Nucleus accumbens (tissue), 56 donors: ENCODE data around the gene MYOG.
A peak's percentile ranks its signal among the peaks of the same experiment; 100 is the strongest.

ENCODE experiments used
- DNase-seq, 56 donors: peaks; one replicate each; lab custom pipeline; 2025; lab: John Stamatoyannopoulos, UW

Gene MYOG

DNA sequence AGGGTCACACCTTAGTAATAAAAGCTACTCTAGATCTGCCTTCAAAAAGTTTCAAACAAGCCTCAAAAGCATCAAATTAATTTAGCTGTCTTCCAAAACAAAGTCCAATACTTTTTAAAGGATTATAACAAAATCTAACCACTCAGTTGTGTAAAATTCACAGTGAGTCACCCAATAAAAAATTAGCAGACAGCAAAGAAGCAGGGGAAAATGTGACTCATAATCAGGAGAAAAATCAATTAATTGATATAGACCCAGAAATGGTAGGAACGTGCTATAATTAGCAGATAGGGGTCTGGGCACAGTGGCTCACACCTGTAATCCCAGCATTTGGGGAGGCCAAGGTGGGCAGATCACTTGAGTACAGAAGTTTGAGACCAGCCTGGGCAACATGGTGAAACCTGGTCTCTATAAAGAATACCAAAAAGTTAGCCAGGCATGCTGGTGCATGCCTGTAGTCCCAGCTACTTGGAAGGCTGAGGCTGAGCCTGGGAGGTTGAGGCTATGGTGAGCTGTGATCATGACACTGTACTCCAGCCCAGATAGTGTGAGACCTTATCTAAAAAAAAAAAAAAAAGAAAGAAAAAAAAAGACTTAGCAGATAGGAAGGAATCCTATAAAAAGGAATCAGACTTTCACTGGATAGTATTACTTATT is 8.1 kb upstream of the MYOG start:
- no peak for DNase-seq

- no peak for DNase-seq
Measured at GRCh38 chr1:203091761-203092330, 6.0 kb upstream of the MYOG start.

DNA sequence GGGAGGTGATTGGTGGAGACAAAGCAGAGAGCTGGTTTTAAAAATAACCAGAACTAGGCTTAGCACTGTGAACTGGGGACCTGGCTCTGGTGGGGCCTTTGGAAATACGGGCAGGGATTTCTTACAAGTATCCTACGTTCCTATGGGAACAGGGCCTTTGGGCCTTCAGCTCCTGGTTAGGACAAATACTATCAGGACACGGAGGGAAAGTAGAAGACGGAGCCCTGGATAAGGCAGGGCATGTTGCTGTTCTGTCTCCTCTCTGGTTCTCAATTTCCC is 5.3 kb upstream of the MYOG start:
- DNase-seq, result no peak

DNA sequence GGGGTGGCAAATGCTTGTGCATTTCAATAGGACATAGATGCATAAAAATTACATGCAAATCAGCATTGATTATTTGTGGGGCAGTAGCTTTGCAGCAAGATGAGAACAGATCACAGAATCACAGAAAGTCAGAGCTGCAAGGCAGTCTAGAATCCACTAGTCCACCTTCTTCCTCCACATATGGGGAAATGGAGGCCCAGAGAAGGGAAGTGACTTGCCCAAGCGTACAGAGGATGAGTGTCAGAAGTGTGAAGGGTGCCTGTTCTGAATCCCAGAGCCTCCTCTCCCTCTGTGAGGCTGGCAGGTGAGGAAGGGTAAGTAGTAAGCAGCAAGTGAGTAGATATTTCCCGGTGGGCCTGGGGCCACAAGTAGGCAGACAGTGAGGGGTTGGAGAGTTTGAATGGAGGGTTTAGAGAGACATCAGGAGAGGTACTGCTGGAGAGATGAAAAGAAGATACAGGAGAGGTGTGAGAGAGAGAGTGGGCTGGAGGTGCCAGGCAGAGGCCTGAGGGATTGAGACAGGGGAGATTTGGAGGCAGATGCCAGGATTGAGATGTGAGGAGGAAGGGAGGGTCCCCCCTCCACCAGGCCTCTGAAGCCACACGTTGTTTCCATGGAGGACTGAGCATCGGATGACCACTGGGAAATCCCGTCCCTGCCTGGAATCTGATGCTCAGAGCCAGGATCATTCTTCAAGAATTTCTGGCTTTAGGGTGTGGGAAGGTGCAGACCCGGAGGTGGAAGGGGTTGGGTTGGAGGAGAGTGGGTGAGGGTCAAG is 4.8 kb upstream of the MYOG start:
- no peak for DNase-seq

DNA sequence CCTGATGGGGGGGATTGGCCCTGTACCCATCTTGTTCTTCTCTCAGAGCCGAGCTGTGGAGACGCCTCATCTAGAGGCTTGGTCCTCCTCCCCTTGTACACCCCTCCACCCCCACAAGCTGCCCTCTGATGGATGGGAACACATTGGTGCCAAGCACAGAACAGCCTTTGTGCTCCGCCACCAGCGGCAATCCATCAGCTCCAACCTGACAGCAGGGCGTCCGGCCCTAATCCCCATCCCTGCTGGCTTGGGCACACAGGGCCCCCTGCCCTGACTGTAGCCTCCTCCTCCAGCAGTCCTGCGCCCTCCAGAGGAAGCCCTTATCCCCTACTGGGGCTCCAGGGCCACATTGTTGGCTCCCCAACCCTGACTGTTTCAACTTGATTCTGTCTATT is 3.8 kb upstream of the MYOG start:
- peak in 2 of 56 donors; percentile 17 to 38 for DNase-seq

GRCh38 chr1:203089001-203089650 is 3.3 kb upstream of the MYOG start:
- no peak for DNase-seq

- DNase-seq, result no peak
Measured at GRCh38 chr1:203088441-203088840, 2.6 kb upstream of the MYOG start.

GRCh38 chr1:203086992-203087763 is 1.4 kb upstream of the MYOG start:
- no peak for DNase-seq

DNA sequence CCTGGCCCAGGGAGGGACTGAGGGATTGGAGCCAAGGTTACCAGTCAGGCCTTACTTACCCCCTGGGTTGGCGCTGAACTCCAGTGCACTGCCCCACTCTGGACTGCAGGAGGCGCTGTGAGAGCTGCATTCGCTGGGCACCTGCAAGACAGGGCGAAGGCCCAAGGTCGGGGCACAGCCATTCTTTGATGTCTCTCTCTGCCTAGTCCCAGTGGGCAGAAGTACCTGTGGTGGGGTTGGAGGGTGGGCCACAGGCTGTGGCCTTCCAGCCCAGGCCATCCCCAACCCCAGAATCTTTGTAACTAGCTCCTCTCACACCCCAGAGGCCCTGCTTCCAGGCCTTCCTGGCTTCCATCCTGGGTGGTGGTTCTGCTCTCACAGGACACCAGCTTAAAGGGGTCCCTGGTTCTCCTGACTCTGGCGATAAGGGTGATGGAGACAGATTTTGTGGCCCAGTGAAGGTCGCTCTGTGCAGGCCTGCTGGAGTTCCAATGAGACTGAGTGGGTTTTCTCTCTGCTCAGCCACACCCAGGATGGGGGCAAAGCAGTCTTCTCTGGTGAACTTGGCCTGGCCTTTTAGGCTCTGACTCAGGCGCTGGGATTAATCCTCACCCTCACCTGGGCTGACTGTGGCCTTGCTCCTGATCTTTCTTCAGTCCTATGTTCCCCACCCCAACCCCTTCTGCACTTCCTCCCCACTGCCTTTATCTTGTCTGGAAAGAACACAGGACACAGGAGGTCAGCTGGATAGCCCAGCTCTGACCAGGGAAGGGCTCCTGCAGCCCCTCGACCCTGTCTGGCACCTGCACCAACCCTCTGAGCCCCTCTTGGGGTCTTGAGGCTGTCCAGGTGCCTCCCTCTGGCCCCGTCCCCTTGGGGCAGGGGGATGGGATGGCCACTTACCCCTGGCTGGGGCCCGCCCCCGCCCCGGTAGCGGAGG is 954 bp downstream of the MYOG start:
- no peak for DNase-seq

DNA sequence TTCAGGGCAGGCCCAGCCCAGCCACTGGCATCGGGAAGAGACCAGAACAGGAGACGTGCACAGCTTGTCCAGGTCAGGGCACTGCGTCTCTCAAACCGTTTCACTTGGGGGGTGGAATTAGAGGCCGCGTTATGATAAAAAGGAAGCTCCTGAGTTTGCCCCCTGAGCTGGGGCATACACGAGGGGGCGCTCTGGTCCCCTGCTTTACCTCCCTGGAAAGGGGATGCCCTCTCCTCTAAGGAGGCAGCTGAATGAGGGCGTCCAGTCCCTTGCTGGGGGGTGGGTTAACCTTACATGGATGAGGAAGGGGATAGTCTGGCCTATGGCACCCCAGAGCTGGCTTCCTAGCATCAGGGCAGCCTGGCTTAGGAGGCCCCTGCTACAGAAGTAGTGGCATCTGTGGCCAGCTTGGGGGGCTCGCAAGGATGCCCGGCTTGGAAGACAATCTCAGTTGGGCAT is 2.3 kb downstream of the MYOG start:
- DNase-seq, result no peak

DNA sequence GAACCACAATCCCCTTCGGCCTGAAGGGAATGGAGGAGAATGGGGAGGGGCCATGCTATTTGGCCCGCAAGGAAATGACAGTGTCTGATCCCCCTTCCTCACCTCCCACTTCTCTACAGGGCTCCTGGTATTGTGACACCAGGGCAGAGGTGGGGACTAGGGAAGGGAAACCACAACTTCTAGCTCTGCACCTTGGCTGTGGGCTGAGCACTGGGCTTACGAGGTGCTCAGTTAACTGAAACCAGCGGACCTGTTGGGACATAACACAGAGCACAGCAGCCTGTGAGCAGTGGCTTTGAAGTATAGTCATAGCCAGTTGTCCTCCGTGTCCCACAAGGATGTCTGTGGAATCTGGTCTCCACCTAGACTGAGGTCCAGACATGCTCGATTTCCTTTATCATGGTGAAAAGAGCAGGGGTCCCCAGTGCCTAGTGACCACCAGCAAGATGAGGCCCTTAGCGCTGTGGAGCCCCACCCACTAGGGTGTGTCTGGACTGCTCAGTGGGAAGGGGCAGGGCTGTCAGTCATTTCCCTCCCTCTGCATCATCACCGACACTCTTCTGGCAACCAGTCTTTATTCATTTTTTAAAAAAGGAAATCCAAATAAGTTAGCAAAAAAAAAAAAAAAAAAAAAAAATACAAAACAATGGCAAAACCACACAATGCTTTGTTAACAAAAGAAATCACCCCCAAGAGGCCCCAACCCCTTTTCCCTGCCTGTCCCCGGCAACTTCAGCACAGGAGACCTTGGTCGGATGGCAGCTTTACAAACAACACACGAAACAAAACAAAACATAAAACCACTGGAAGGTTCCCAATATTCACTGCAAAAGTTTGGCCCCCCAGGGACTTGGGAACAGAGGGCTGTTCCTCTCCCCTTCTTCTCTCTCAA is 3.0 kb downstream of the MYOG start:
- no peak for DNase-seq

- DNase-seq, result no peak
Measured at GRCh38 chr1:203082231-203082505, 3.6 kb downstream of the MYOG start.

- no peak for DNase-seq
Measured at GRCh38 chr1:203081465-203082230, 4.2 kb downstream of the MYOG start.

GRCh38 chr1:203080456-203080855 is 5.4 kb downstream of the MYOG start:
- no peak for DNase-seq

DNA sequence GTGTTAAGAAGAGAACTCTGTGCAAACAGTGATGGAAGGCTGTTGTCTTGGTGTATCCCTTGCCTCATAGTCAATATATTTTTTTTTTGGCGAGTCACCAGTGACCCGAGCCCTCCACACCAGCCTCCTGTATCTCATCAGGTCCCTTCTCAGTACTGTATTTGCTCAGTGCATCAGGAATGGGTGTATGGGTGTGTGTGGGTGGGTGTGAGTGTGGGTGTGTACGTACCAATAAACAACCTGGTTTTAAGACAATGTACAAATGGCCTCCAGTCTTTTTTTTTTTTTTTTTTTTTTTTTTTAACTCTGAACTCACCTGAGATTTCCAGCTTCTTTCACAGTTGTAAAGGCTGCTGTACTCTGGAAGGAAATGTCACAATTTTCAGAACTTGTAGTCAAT is 7.3 kb downstream of the MYOG start:
- no peak for DNase-seq

- DNase-seq, result no peak
Measured at GRCh38 chr1:203077956-203078355, 7.9 kb downstream of the MYOG start.

DNA sequence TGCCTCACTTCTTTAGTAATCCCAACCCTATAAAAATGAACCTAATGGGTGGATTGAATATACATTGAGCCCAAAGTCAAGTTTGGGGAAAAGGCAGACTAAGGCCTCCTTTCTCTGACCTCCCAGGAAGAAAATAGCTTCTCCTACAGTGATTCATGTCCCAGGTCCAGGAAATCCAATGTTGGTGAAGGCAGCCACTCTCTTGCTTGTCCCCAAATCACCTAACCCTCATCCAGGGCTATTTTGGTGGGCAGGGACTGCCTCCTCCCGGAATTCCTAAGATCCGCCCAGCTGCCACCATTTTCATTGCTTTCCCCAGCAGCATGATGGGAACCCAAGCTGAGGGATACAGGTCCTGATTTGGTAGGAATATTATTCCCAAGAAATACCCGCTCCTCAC is 8.4 kb downstream of the MYOG start:
- no peak for DNase-seq

DNA sequence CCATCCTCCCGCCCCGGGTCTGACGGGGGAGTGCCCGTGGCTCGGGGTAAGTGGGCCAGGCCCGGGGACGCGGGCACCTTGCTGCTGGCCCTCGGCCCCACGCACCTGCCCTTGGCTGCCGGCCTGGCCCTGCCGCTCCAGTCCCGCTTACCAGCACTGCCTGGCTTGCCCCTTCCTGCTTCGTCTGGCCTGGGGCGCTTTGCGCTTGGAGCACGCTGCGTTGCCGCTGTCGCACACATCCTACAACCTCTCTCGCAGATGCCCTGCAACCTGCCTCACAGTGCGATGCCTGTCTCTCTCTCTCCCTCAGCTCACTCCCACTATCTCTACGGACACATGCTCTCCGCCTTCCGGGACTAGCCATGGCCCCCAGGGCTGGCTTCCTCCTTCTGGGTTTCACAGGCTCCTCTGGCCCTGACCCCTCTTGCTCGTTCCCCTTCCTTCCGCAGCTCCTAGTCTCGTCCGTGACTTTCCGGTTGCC is 9.7 kb downstream of the MYOG start:
- no peak for DNase-seq
